ENCODE data around the gene RBM10. TPM values are rescaled to one million over a fixed set of nuclear protein-coding genes. Genes with fewer than 3 reads are reported as not detected.
A peak's percentile ranks its signal among the peaks of the same experiment; 100 is the strongest.

Gene RBM10
- total RNA-seq, 1 experiment from 2014 or later: 47.2 TPM

- peak; percentile 66 for TF ChIP-seq CTCF (IDR thresholded peaks at IDR 0.05; ENCODE audit: unreplicated experiment)
- no peaks in the 10 kb centered on the region for H3K27me3 Mint-ChIP-seq (ENCODE audit: unreplicated experiment)
- intact Hi-C loops (cut with micrococcal nuclease; ENCODE audit: unreplicated experiment): loop anchor here (1.0 to 10.0 kb wide), 5 partner anchors 119 to 831 kb away; partner anchors contain the start of gene ZNF41
Observed at GRCh38 chrX:47193475-47194193, 48.6 kb downstream of the RBM10 start, which contains the start of gene UBA1. TSS of gene UBA1 (plus strand) at chrX:47193829. CDS start at chrX:47198803, 4,974 bp downstream.

GRCh38 chrX:47194194-47194787 is 49.3 kb downstream of the RBM10 start:
- Mint-ChIP-seq H3K4me3 (ENCODE audit: low read depth, unreplicated experiment) (peak overlapping the region; percentile 80), H3K27me3 (ENCODE audit: unreplicated experiment) (no peaks in the 10 kb centered on the region), H3K4me1 (ENCODE audit: low read depth, unreplicated experiment) (peaks cover 18% of the 10 kb centered on the region), H3K9me3 (ENCODE audit: low read depth, unreplicated experiment) (no peaks in the 10 kb centered on the region), H3K27ac (ENCODE audit: unreplicated experiment) (peak overlapping the region; percentile 96), H3K36me3 (ENCODE audit: insufficient read depth, unreplicated experiment) (peaks cover 67% of the 10 kb centered on the region)
- TSS peak; percentile 38 for BruUV-seq (replicated peaks)
- intact Hi-C loops (cut with micrococcal nuclease; ENCODE audit: unreplicated experiment): loop anchor here (5.0 to 10.0 kb wide), 2 partner anchors 288 to 831 kb away; partner anchors contain the start of gene ZNF41
- CTCF ChIA-PET: no interaction called here
- no peak for TF ChIP-seq CTCF (IDR thresholded peaks at IDR 0.05; ENCODE audit: unreplicated experiment)
- no peak for DNase-seq

More at GRCh38 chrX:47193475-47194193, 48.6 kb downstream of the RBM10 start, which contains the start of gene UBA1:
- DNase-seq: peak; percentile 93
- H3K9me3 Mint-ChIP-seq (ENCODE audit: low read depth, unreplicated experiment): no peaks in the 10 kb centered on the region
- CTCF ChIA-PET: no interaction called here
- peak within 1 kb of the TSS; percentile 80 for H3K4me3 Mint-ChIP-seq (ENCODE audit: low read depth, unreplicated experiment)
- peaks cover 18% of the 10 kb centered on the region for H3K4me1 Mint-ChIP-seq (ENCODE audit: low read depth, unreplicated experiment)
- no TSS peak for BruUV-seq (replicated peaks)
- peak within 1 kb of the TSS; percentile 96 for H3K27ac Mint-ChIP-seq (ENCODE audit: unreplicated experiment)
- peaks cover 62% of the 10 kb centered on the region for H3K36me3 Mint-ChIP-seq (ENCODE audit: insufficient read depth, unreplicated experiment)

- no peaks in the 10 kb centered on the region for H3K27me3 Mint-ChIP-seq (ENCODE audit: unreplicated experiment)
- CTCF ChIA-PET: interaction anchor here (1.1 kb wide), 1 partner anchor 326 kb away, joined by 4 read pairs; no protein-coding TSS in a partner anchor
- peaks cover 18% of the 10 kb centered on the region for H3K4me1 Mint-ChIP-seq (ENCODE audit: low read depth, unreplicated experiment)
- intact Hi-C loops (cut with micrococcal nuclease; ENCODE audit: unreplicated experiment): loop anchor here (10.0 kb wide), 1 partner anchor 829 kb away; no protein-coding TSS in a partner anchor
- peaks cover 59% of the 10 kb centered on the region for H3K36me3 Mint-ChIP-seq (ENCODE audit: insufficient read depth, unreplicated experiment)
- H3K4me3 Mint-ChIP-seq (ENCODE audit: low read depth, unreplicated experiment): peak overlapping the region; percentile 80
- no TSS peak for BruUV-seq (replicated peaks)
- H3K9me3 Mint-ChIP-seq (ENCODE audit: low read depth, unreplicated experiment): no peaks in the 10 kb centered on the region
- no peak for DNase-seq
- peak overlapping the region; percentile 86 for H3K27ac Mint-ChIP-seq (ENCODE audit: unreplicated experiment)
- no peak for TF ChIP-seq CTCF (IDR thresholded peaks at IDR 0.05; ENCODE audit: unreplicated experiment)
Observed at GRCh38 chrX:47196098-47196497, 51.1 kb downstream of the RBM10 start.

GRCh38 chrX:47197526-47197925 is 52.5 kb downstream of the RBM10 start:
- BruUV-seq (replicated peaks): no TSS peak
- peaks cover 68% of the 10 kb centered on the region for H3K36me3 Mint-ChIP-seq (ENCODE audit: insufficient read depth, unreplicated experiment)
- CTCF ChIA-PET: no interaction called here

More at GRCh38 chrX:47197526-47197925, 52.5 kb downstream of the RBM10 start:
- intact Hi-C loops (cut with micrococcal nuclease; ENCODE audit: unreplicated experiment): loop anchor here (10.0 kb wide), 1 partner anchor 827 kb away; no protein-coding TSS in a partner anchor
- Mint-ChIP-seq H3K27me3 (ENCODE audit: unreplicated experiment) (no peaks in the 10 kb centered on the region), H3K4me1 (ENCODE audit: low read depth, unreplicated experiment) (peaks cover 18% of the 10 kb centered on the region), H3K9me3 (ENCODE audit: low read depth, unreplicated experiment) (no peaks in the 10 kb centered on the region), H3K4me3 (ENCODE audit: low read depth, unreplicated experiment) (no peak overlapping the region), H3K27ac (ENCODE audit: unreplicated experiment) (no peak overlapping the region)
- no peak for DNase-seq
- no peak for TF ChIP-seq CTCF (IDR thresholded peaks at IDR 0.05; ENCODE audit: unreplicated experiment)

Data from Calu3 (cell line).